ENCODE data around the gene AGAP4. TPM values are rescaled to one million over a fixed set of nuclear protein-coding genes. Genes with fewer than 3 reads are reported as not detected.
"Not testable (repeated sequence)": the region's sequence is repeated elsewhere in the genome, so short reads cannot be mapped to it uniquely, and the experiment has no call there.

The AGAP4 gene
- total RNA-seq (2014; rRNA removed; shearing (Covaris generic)), result 3.0 and 22.6 TPM in 2 replicates

GRCh38 chr10:45847400-45847799 is at the start of gene AGAP4:
AGAP4 (minus strand) TSS chr10:45847500; CDS start chr10:45847347, 153 bp downstream.
- in situ Hi-C loops (cut with HindIII; ENCODE audit: low sequenced_read_pairs); DNase-seq (ENCODE audit: low spot score): not testable (repeated sequence)

- DNase-seq (ENCODE audit: low spot score); in situ Hi-C loops (cut with HindIII; ENCODE audit: low sequenced_read_pairs): not testable (repeated sequence)
These were observed 43.4 kb upstream of the AGAP4 start for GRCh38 chr10:45890721-45891120.

- DNase-seq (ENCODE audit: low spot score); in situ Hi-C loops (cut with HindIII; ENCODE audit: low sequenced_read_pairs): not testable (repeated sequence)
These were observed 42.4 kb upstream of the AGAP4 start for GRCh38 chr10:45889539-45890230.

- DNase-seq (ENCODE audit: low spot score); in situ Hi-C loops (cut with HindIII; ENCODE audit: low sequenced_read_pairs): not testable (repeated sequence)
These were observed 35.6 kb upstream of the AGAP4 start for GRCh38 chr10:45882880-45883279.

- DNase-seq (ENCODE audit: low spot score); in situ Hi-C loops (cut with HindIII; ENCODE audit: low sequenced_read_pairs): not testable (repeated sequence)
These were observed 18.1 kb upstream of the AGAP4 start for GRCh38 chr10:45865404-45865803.

GRCh38 chr10:45864264-45864663 is 17.0 kb upstream of the AGAP4 start:
- in situ Hi-C loops (cut with HindIII; ENCODE audit: low sequenced_read_pairs); DNase-seq (ENCODE audit: low spot score): not testable (repeated sequence)

GRCh38 chr10:45863632-45864031 is 16.3 kb upstream of the AGAP4 start:
- DNase-seq (ENCODE audit: low spot score); in situ Hi-C loops (cut with HindIII; ENCODE audit: low sequenced_read_pairs): not testable (repeated sequence)

GRCh38 chr10:45857931-45858330 is 10.6 kb upstream of the AGAP4 start:
- in situ Hi-C loops (cut with HindIII; ENCODE audit: low sequenced_read_pairs); DNase-seq (ENCODE audit: low spot score): not testable (repeated sequence)

GRCh38 chr10:45848467-45848866 is 1.2 kb upstream of the AGAP4 start:
- DNase-seq (ENCODE audit: low spot score); in situ Hi-C loops (cut with HindIII; ENCODE audit: low sequenced_read_pairs): not testable (repeated sequence)

- in situ Hi-C loops (cut with HindIII; ENCODE audit: low sequenced_read_pairs); DNase-seq (ENCODE audit: low spot score): not testable (repeated sequence)
These were observed 24.4 kb downstream of the AGAP4 start for GRCh38 chr10:45822918-45823317.

- in situ Hi-C loops (cut with HindIII; ENCODE audit: low sequenced_read_pairs); DNase-seq (ENCODE audit: low spot score): not testable (repeated sequence)
These were observed 27.0 kb downstream of the AGAP4 start for GRCh38 chr10:45820107-45820830.

GRCh38 chr10:45819552-45819951 is 27.7 kb downstream of the AGAP4 start:
- no peak for DNase-seq (ENCODE audit: low spot score)
- in situ Hi-C loops (cut with HindIII; ENCODE audit: low sequenced_read_pairs), result no loop called here

GRCh38 chr10:45817912-45818311 is 29.4 kb downstream of the AGAP4 start:
- in situ Hi-C loops (cut with HindIII; ENCODE audit: low sequenced_read_pairs), result no loop called here
- DNase-seq (ENCODE audit: low spot score), result no peak

GRCh38 chr10:45817130-45817859 is 30.0 kb downstream of the AGAP4 start:
- no peak for DNase-seq (ENCODE audit: low spot score)
- in situ Hi-C loops (cut with HindIII; ENCODE audit: low sequenced_read_pairs), result no loop called here

GRCh38 chr10:45814146-45814545 is 33.2 kb downstream of the AGAP4 start:
- in situ Hi-C loops (cut with HindIII; ENCODE audit: low sequenced_read_pairs), result not testable (repeated sequence)

GRCh38 chr10:45812959-45813358 is 34.3 kb downstream of the AGAP4 start:
- DNase-seq (ENCODE audit: low spot score); in situ Hi-C loops (cut with HindIII; ENCODE audit: low sequenced_read_pairs): not testable (repeated sequence)

More at GRCh38 chr10:45814146-45814545, 33.2 kb downstream of the AGAP4 start:
- DNase-seq (ENCODE audit: low spot score), result not testable (repeated sequence)

- no peak for DNase-seq (ENCODE audit: low spot score)
- in situ Hi-C loops (cut with HindIII; ENCODE audit: low sequenced_read_pairs), result no loop called here
These were observed 36.2 kb downstream of the AGAP4 start for GRCh38 chr10:45811075-45811474.

- in situ Hi-C loops (cut with HindIII; ENCODE audit: low sequenced_read_pairs), result no loop called here
- peak; percentile 23 for DNase-seq (ENCODE audit: low spot score)
These were observed 37.5 kb downstream of the AGAP4 start for GRCh38 chr10:45809837-45810236.

- DNase-seq (ENCODE audit: low spot score); in situ Hi-C loops (cut with HindIII; ENCODE audit: low sequenced_read_pairs): not testable (repeated sequence)
These were observed 42.3 kb downstream of the AGAP4 start for GRCh38 chr10:45804996-45805395.

Data from G401 (cell line).